HEK293T (cell line): ENCODE results near the gene PKP3.

Experiments used
- CTCF ChIA-PET: fragments of 350-600 bp; formaldehyde crosslinking; extraction: SDS; loops from one replicate; lab custom pipeline; 2021; ENCODE audit warnings: antibody characterized with exemption, inconsistent platforms; lab: Yijun Ruan, JAX
- POLR2A ChIA-PET: fragments of 350-600 bp; formaldehyde crosslinking; extraction: SDS; loops from one replicate; lab custom pipeline; 2020; ENCODE audit warnings: antibody characterized with exemption, inconsistent platforms; lab: Yijun Ruan, JAX
- DNase-seq: peaks from one replicate; pipeline ENCODE4 v3.0.0; 2012; ENCODE audit warnings: mixed read lengths; ENCODE audit errors: extremely low spot score
- ARNT ChIP-seq: fragments of 450-650 bp; IDR thresholded peaks from 2 replicates; pipeline ENCODE4 v1.6.1; 2017; ENCODE audit warnings: mild to moderate bottlenecking
- BHLHE40 ChIP-seq: fragments of 450-650 bp; IDR thresholded peaks from 2 replicates; pipeline ENCODE4 v1.6.1; 2016; ENCODE audit warnings: mild to moderate bottlenecking, moderate library complexity, borderline replicate concordance
- CTBP1 ChIP-seq: fragments of 450-650 bp; IDR thresholded peaks from 2 replicates; pipeline ENCODE4 v1.6.1; 2016; ENCODE audit warnings: borderline replicate concordance
- ELF4 ChIP-seq: fragments of 450-650 bp; IDR thresholded peaks from 2 replicates; pipeline ENCODE4 v1.6.1; 2017; ENCODE audit warnings: antibody characterized with exemption
- FOXA1 ChIP-seq: fragments of 450-650 bp; IDR thresholded peaks from 2 replicates; pipeline ENCODE4 v1.6.1; 2016; ENCODE audit warnings: mild to moderate bottlenecking
- FOXK2 ChIP-seq: fragments of 450-650 bp; IDR thresholded peaks from 2 replicates; pipeline ENCODE4 v1.6.1; 2016; ENCODE audit warnings: mild to moderate bottlenecking
- FOXM1 ChIP-seq: fragments of 450-650 bp; IDR thresholded peaks from 2 replicates; pipeline ENCODE4 v1.6.1; 2017; ENCODE audit warnings: mild to moderate bottlenecking, borderline replicate concordance
- HDGF ChIP-seq: fragments of 450-650 bp; IDR thresholded peaks from 2 replicates; pipeline ENCODE4 v1.6.1; 2017; ENCODE audit warnings: antibody characterized with exemption, borderline replicate concordance
- L3MBTL2 ChIP-seq: fragments of 450-650 bp; conservative IDR thresholded peaks from 2 replicates; pipeline ENCODE4 v1.6.1; 2016; ENCODE audit warnings: mild to moderate bottlenecking
- LEF1 ChIP-seq: fragments of 450-650 bp; IDR thresholded peaks from 2 replicates; pipeline ENCODE4 v1.6.1; 2017; ENCODE audit warnings: mild to moderate bottlenecking, borderline replicate concordance
- NFRKB ChIP-seq: fragments of 450-650 bp; IDR thresholded peaks from 2 replicates; pipeline ENCODE4 v1.6.1; 2016; ENCODE audit warnings: mild to moderate bottlenecking, moderate library complexity
- PKNOX1 ChIP-seq: fragments of 450-650 bp; IDR thresholded peaks from 2 replicates; pipeline ENCODE4 v1.6.1; 2016
- SP1 ChIP-seq: fragments of 450-650 bp; IDR thresholded peaks from 2 replicates; pipeline ENCODE4 v1.6.1; 2017
- SUZ12 ChIP-seq: fragments of 450-650 bp; IDR thresholded peaks from 2 replicates; pipeline ENCODE4 v1.6.1; 2016; ENCODE audit warnings: mild to moderate bottlenecking
- TARDBP ChIP-seq: fragments of 450-650 bp; IDR thresholded peaks from 2 replicates; pipeline ENCODE4 v1.6.1; 2016
- ZNF384 ChIP-seq: fragments of 450-650 bp; IDR thresholded peaks from 2 replicates; pipeline ENCODE4 v1.6.1; 2016

The PKP3 gene

DNA sequence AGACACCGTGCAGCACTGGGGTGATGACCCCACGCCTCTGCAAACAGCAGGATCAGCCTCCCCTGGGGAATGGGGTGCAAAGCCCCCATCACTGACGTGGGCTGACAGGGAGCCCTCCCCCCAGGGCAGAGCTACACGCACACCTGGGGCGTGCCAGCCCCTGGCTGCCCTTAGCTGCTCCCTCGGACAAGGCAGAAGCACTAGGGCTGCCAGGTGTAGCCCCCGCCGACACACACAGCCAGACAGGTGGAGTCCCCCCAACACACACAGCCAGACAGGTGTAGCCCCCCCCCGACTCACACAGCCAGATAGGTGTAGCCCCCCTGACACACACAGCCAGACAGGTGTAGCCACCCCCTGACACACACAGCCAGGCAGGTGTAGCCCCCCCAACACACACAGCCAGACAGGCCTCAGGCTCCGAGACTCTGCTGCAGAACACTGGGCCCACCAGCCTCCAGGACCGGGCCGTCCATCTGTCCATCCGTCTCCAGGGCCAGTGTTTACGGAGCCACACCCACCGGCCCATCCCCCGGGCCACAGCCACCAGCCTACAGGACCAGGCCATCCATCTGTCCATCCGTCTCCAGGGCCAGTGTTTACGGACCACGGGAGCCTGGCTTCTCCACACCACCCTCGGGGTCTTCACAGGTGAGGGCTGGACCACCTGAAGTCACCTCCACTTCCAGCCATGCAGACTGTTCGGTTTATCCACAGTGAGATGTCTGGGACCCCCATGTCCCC, 44.3 kb downstream of the PKP3 start:
- ChIA-PET CTCF (no interaction called here), POLR2A (interaction anchor here (1.1 kb wide), 1 partner anchor 12 kb away, joined by 3 read pairs; the partner anchor contains the start of gene PTDSS2)
- no peak for DNase-seq
- no peak for TF ChIP-seq L3MBTL2
- no peak for TF ChIP-seq BHLHE40
- TF ChIP-seq SUZ12: no peak
- no peak for TF ChIP-seq TARDBP
- no peak for TF ChIP-seq SP1
- TF ChIP-seq LEF1: no peak

DNA sequence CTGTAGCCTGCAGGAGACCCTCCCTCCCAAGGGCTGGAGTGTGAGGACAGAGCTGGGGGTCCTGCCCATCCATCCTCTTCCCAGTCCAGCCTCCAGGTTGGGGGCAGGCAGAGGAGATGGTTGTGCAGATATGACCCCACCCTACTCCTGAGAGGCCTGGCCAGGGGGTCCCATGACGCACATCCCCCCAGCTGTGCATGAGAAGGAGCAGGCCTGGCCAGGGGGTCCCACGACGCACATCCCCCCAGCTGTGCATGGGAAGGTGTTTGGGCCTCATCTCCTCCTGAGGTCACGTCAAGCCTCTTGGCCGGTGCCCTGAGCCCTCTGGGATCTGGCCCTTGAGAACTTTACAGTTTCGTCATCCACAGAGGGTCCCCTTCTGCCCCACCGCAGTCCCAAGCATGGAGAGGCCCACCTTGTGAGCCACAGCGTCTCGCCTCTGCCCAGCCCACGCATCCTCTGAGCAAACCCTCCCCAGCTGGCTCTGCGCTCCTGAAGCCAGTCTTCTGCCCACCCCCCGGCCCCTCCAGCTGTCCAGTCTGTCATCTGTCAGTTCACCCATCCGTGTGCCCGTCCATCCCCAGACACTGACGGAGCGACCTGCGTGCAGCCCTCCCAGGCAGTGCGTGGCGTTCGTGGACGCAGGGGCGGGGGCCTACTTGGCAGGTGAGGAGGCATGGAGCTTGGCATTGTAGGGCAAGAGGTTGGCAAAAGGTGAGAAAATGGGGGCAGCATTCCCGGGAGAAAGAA, 45.5 kb downstream of the PKP3 start:
- TF ChIP-seq ARNT (no peak), SP1 (no peak), TARDBP (no peak), FOXK2 (no peak), BHLHE40 (no peak), FOXM1 (no peak), SUZ12 (no peak), CTBP1 (no peak), LEF1 (no peak), ZNF384 (no peak), FOXA1 (no peak), HDGF (no peak)
- DNase-seq: no peak
- ChIA-PET POLR2A (interaction anchor here (1.2 kb wide), 1 partner anchor 8 kb away, joined by 4 read pairs; no protein-coding TSS in a partner anchor), CTCF (no interaction called here)

GRCh38 chr11:440065-441042, 46.3 kb downstream of the PKP3 start:
- TF ChIP-seq FOXM1: no peak
- no peak for TF ChIP-seq ELF4
- no peak for TF ChIP-seq CTBP1
- no peak for TF ChIP-seq LEF1
- TF ChIP-seq PKNOX1: no peak
- no peak for TF ChIP-seq NFRKB
- TF ChIP-seq TARDBP: no peak
- no peak for TF ChIP-seq ARNT
- TF ChIP-seq BHLHE40: no peak
- no peak for TF ChIP-seq HDGF
- TF ChIP-seq SP1: no peak
- TF ChIP-seq FOXA1: no peak
- no peak for TF ChIP-seq SUZ12

GRCh38 chr11:441043-441417, 47.0 kb downstream of the PKP3 start:
- CTCF ChIA-PET: no interaction called here
- TF ChIP-seq L3MBTL2 (no peak), LEF1 (no peak), FOXM1 (no peak), ARNT (no peak), TARDBP (no peak), ELF4 (no peak), ZNF384 (no peak), FOXA1 (no peak), BHLHE40 (no peak), HDGF (no peak), CTBP1 (no peak), SUZ12 (no peak), NFRKB (no peak), FOXK2 (no peak), SP1 (no peak)
- DNase-seq: no peak
- POLR2A ChIA-PET: no interaction called here

More at GRCh38 chr11:440065-441042, 46.3 kb downstream of the PKP3 start:
- POLR2A ChIA-PET: interaction anchor here (1.2 kb wide), 1 partner anchor 8 kb away, joined by 4 read pairs; no protein-coding TSS in a partner anchor
- CTCF ChIA-PET: no interaction called here
- no peak for DNase-seq

- POLR2A ChIA-PET: no interaction called here
- no peak for DNase-seq
- CTCF ChIA-PET: no interaction called here
- TF ChIP-seq LEF1: no peak
- no peak for TF ChIP-seq L3MBTL2
- TF ChIP-seq ZNF384: no peak
- no peak for TF ChIP-seq ARNT
- no peak for TF ChIP-seq ELF4
- no peak for TF ChIP-seq HDGF
- TF ChIP-seq TARDBP: no peak
- no peak for TF ChIP-seq BHLHE40
- TF ChIP-seq FOXM1: no peak
- no peak for TF ChIP-seq FOXA1
- no peak for TF ChIP-seq NFRKB
- no peak for TF ChIP-seq CTBP1
Measured at GRCh38 chr11:441418-442274, 47.6 kb downstream of the PKP3 start, which contains the start of gene ANO9. TSS of gene ANO9 (minus strand) at chr11:442011. CDS start at chr11:441926, 85 bp downstream.
